Activated CD8-positive, alpha-beta memory T cell treated with anti-CD3 and anti-CD28 coated beads for 4 hours (primary cell): Measurements from ENCODE around the gene DIP2C.

Experiments used
- DNase-seq, 2 donors: peaks; one replicate each; pipeline ENCODE4 v3.0.0-alpha.2; 2020; ENCODE audit warnings: low read depth in 2 of 2

Gene DIP2C

GRCh38 chr10:555682-556350, 133.7 kb downstream of the DIP2C start:
- DNase-seq, result no peak

- no peak for DNase-seq
These were observed 134.2 kb downstream of the DIP2C start for GRCh38 chr10:555281-555680.

- DNase-seq, result no peak
These were observed 135.2 kb downstream of the DIP2C start for GRCh38 chr10:554182-554848.

GRCh38 chr10:553233-553632, 136.2 kb downstream of the DIP2C start:
- no peak for DNase-seq

GRCh38 chr10:552679-553078, 136.8 kb downstream of the DIP2C start:
- DNase-seq, result no peak

- DNase-seq, result no peak
These were observed 137.9 kb downstream of the DIP2C start for GRCh38 chr10:551373-552252.

- DNase-seq, result no peak
These were observed 138.6 kb downstream of the DIP2C start for GRCh38 chr10:550665-551372.

- no peak for DNase-seq
These were observed 140.1 kb downstream of the DIP2C start for GRCh38 chr10:549391-549790.

- DNase-seq, result no peak
These were observed 141.1 kb downstream of the DIP2C start for GRCh38 chr10:548238-548901.

GRCh38 chr10:547591-548081, 141.8 kb downstream of the DIP2C start:
- DNase-seq, result no peak

- no peak for DNase-seq
These were observed 142.4 kb downstream of the DIP2C start for GRCh38 chr10:546971-547590.

- DNase-seq, result no peak
These were observed 143.0 kb downstream of the DIP2C start for GRCh38 chr10:546451-546850.

GRCh38 chr10:543862-544822, 145.3 kb downstream of the DIP2C start:
- DNase-seq, result no peak

GRCh38 chr10:543131-543530, 146.3 kb downstream of the DIP2C start:
- no peak for DNase-seq

GRCh38 chr10:541750-542371, 147.6 kb downstream of the DIP2C start:
- DNase-seq, result no peak

GRCh38 chr10:541041-541440, 148.4 kb downstream of the DIP2C start:
- no peak for DNase-seq

- no peak for DNase-seq
These were observed 150.6 kb downstream of the DIP2C start for GRCh38 chr10:538895-539294.

GRCh38 chr10:536935-537334, 152.5 kb downstream of the DIP2C start:
- no peak for DNase-seq

GRCh38 chr10:536371-536925, 153.0 kb downstream of the DIP2C start:
- no peak for DNase-seq
